HG03342 (cell line): ENCODE measurements around the gene PRKACA.

ENCODE experiments used
- ATAC-seq: cut with Tn5 transposase; IDR thresholded peaks from one replicate; pipeline ENCODE4 v1.9.1; 2021; ENCODE audit warnings: mild to moderate bottlenecking, moderate library complexity; ENCODE audit not compliant: unreplicated experiment

Gene PRKACA

GRCh38 chr19:14118165-14119051 is 846 bp upstream of the PRKACA start:
- ATAC-seq, result no peak

GRCh38 chr19:14116918-14117578 is 514 bp downstream of the PRKACA start:
- peak; percentile 6 for ATAC-seq

GRCh38 chr19:14116525-14116917 is 1.0 kb downstream of the PRKACA start:
- ATAC-seq, result no peak

- ATAC-seq, result no peak
These were observed 1.8 kb downstream of the PRKACA start for GRCh38 chr19:14115756-14116155.

GRCh38 chr19:14114854-14115253 is 2.7 kb downstream of the PRKACA start:
- no peak for ATAC-seq

GRCh38 chr19:14114439-14114838 is 3.1 kb downstream of the PRKACA start:
- no peak for ATAC-seq

- no peak for ATAC-seq
These were observed 3.7 kb downstream of the PRKACA start for GRCh38 chr19:14113762-14114414.

GRCh38 chr19:14112809-14113385 is 4.7 kb downstream of the PRKACA start:
- ATAC-seq, result no peak

GRCh38 chr19:14112051-14112808 is 5.3 kb downstream of the PRKACA start:
- no peak for ATAC-seq

- ATAC-seq, result no peak
These were observed 6.1 kb downstream of the PRKACA start for GRCh38 chr19:14111486-14111885.

- no peak for ATAC-seq
These were observed 6.9 kb downstream of the PRKACA start for GRCh38 chr19:14110650-14111049.

GRCh38 chr19:14107581-14108461 is 9.7 kb downstream of the PRKACA start:
- no peak for ATAC-seq

GRCh38 chr19:14106840-14107239 is 10.7 kb downstream of the PRKACA start:
- ATAC-seq, result no peak

GRCh38 chr19:14105680-14106079 is 11.9 kb downstream of the PRKACA start:
- ATAC-seq, result no peak

GRCh38 chr19:14103310-14103709 is 14.3 kb downstream of the PRKACA start:
- no peak for ATAC-seq

- ATAC-seq, result no peak
These were observed 14.8 kb downstream of the PRKACA start for GRCh38 chr19:14102756-14103155.

- ATAC-seq, result no peak
These were observed 15.4 kb downstream of the PRKACA start for GRCh38 chr19:14102102-14102696.

- ATAC-seq, result no peak
These were observed 16.5 kb downstream of the PRKACA start for GRCh38 chr19:14101003-14101545.

- ATAC-seq, result no peak
These were observed 19.9 kb downstream of the PRKACA start for GRCh38 chr19:14097532-14098151.
